ENCODE results near the gene NAGPA. TPM values are rescaled to one million over a fixed set of nuclear protein-coding genes. Genes with fewer than 3 reads are reported as not detected.

The NAGPA gene
- total and polyA plus RNA-seq, 2 experiments from 2014 or later = 32.2 to 35.7 TPM

GRCh38 chr16:4991754-4992153, 42.0 kb downstream of the NAGPA start:
- WGBS (ENCODE audit: low lambda C conversion rate, missing lambda C conversion rate) = 93% methylated on average over 14 of the region's 14 CpGs
- H4K20me1 ChIP-seq (ENCODE audit: insufficient read depth, poor library complexity, severe bottlenecking) = no peaks in the 10 kb centered on the region
- no peak overlapping the region for H3K27ac ChIP-seq
- no peak overlapping the region for H3K4me3 ChIP-seq
- no peak for DNase-seq (ENCODE audit: low spot score)
- H3K36me3 ChIP-seq (replicated peaks; ENCODE audit: insufficient read depth, low read depth) = no peaks in the 10 kb centered on the region
- H3K4me2 ChIP-seq = no peak overlapping the region
- peaks cover 28% of the 10 kb centered on the region for H3K27me3 ChIP-seq
- no peaks in the 10 kb centered on the region for H3K9me3 ChIP-seq (ENCODE audit: low read depth)
- H2AFZ ChIP-seq = no peak overlapping the region
- no peaks in the 10 kb centered on the region for H3K9me2 ChIP-seq (replicated peaks; ENCODE audit: insufficient read depth)
- H3K4me1 ChIP-seq (ENCODE audit: insufficient read depth) = no peaks in the 10 kb centered on the region
- H3K79me2 ChIP-seq = no peaks in the 10 kb centered on the region
- TF ChIP-seq EZH2 (IDR thresholded peaks at IDR 0.05; ENCODE audit: borderline replicate concordance) (no peak), CTCF (IDR thresholded peaks at IDR 0.05; ENCODE audit: poor library complexity) (no peak), EZH2phosphoT487 (IDR thresholded peaks at IDR 0.05; ENCODE audit: low read depth, severe bottlenecking, unreplicated experiment) (no peak)

DNA sequence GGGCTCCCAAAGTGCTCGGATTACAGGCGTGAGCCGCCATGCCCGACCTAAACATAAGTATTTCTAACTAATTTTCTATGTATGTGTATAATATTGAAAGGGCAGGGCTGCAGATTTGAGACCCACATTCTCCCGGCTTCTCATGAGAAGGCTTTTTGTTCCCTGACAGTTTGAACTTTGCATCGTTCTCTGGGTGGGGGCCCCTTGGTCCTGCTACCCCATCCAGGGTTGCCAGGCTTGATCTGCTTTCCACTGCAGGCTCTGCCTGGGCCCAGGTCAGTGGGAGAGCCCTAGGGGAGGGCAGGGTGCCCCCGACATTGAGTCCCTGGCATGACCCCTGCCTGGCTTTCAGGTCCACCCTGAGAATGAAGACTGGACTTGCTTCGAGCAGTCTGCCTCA, 43.3 kb downstream of the NAGPA start:
- Histone ChIP-seq H3K27ac (no peak overlapping the region), H3K27me3 (peaks cover 38% of the 10 kb centered on the region), H3K4me2 (no peak overlapping the region), H3K79me2 (no peaks in the 10 kb centered on the region), H3K9me3 (ENCODE audit: low read depth) (no peaks in the 10 kb centered on the region), H3K36me3 (replicated peaks; ENCODE audit: insufficient read depth, low read depth) (no peaks in the 10 kb centered on the region), H4K20me1 (ENCODE audit: insufficient read depth, poor library complexity, severe bottlenecking) (no peaks in the 10 kb centered on the region), H2AFZ (no peak overlapping the region), H3K9me2 (replicated peaks; ENCODE audit: insufficient read depth) (no peaks in the 10 kb centered on the region), H3K4me1 (ENCODE audit: insufficient read depth) (no peaks in the 10 kb centered on the region), H3K4me3 (no peak overlapping the region)
- no peak for DNase-seq (ENCODE audit: low spot score)
- TF ChIP-seq EZH2phosphoT487 (IDR thresholded peaks at IDR 0.05; ENCODE audit: low read depth, severe bottlenecking, unreplicated experiment) (no peak), EZH2 (IDR thresholded peaks at IDR 0.05; ENCODE audit: borderline replicate concordance) (no peak), CTCF (IDR thresholded peaks at IDR 0.05; ENCODE audit: poor library complexity) (no peak)
- 86% methylated on average over 8 of the region's 8 CpGs for WGBS (ENCODE audit: low lambda C conversion rate, missing lambda C conversion rate)

GRCh38 chr16:4989391-4990006, 44.2 kb downstream of the NAGPA start:
- WGBS (ENCODE audit: low lambda C conversion rate, missing lambda C conversion rate) = 87% methylated on average over 9 of the region's 9 CpGs
- H3K4me3 ChIP-seq = no peak overlapping the region
- H2AFZ ChIP-seq = no peak overlapping the region
- no peak overlapping the region for H3K4me2 ChIP-seq
- no peaks in the 10 kb centered on the region for H3K36me3 ChIP-seq (replicated peaks; ENCODE audit: insufficient read depth, low read depth)
- H4K20me1 ChIP-seq (ENCODE audit: insufficient read depth, poor library complexity, severe bottlenecking) = no peaks in the 10 kb centered on the region
- DNase-seq (ENCODE audit: low spot score) = no peak
- H3K4me1 ChIP-seq (ENCODE audit: insufficient read depth) = no peaks in the 10 kb centered on the region
- no peaks in the 10 kb centered on the region for H3K79me2 ChIP-seq
- H3K27ac ChIP-seq = no peak overlapping the region
- peaks cover 38% of the 10 kb centered on the region for H3K27me3 ChIP-seq
- no peaks in the 10 kb centered on the region for H3K9me2 ChIP-seq (replicated peaks; ENCODE audit: insufficient read depth)
- no peaks in the 10 kb centered on the region for H3K9me3 ChIP-seq (ENCODE audit: low read depth)
- no peak for TF ChIP-seq EZH2 (IDR thresholded peaks at IDR 0.05; ENCODE audit: borderline replicate concordance)
- TF ChIP-seq CTCF (IDR thresholded peaks at IDR 0.05; ENCODE audit: poor library complexity) = no peak
- no peak for TF ChIP-seq EZH2phosphoT487 (IDR thresholded peaks at IDR 0.05; ENCODE audit: low read depth, severe bottlenecking, unreplicated experiment)
